Mononuclear cell (primary cell): ENCODE results near the gene DCUN1D4. TPM values are rescaled to one million over a fixed set of nuclear protein-coding genes. Genes with fewer than 3 reads are reported as not detected.

Experiments
- H3K27me3 ChIP-seq: 2 replicates; pipeline ENCODE4 v1.6.0; 2011; ENCODE audit warnings: low read length, control low read depth; ENCODE audit not compliant: insufficient read depth
- H3K4me1 ChIP-seq: 2 replicates; pipeline ENCODE4 v1.5.1; 2011; ENCODE audit warnings: mild to moderate bottlenecking, low read length, control low read depth; ENCODE audit not compliant: insufficient read depth
- H3K4me3 ChIP-seq: 2 replicates; pipeline ENCODE4 v1.5.1; 2011; ENCODE audit warnings: mild to moderate bottlenecking, low read length, moderate library complexity
- H3K9me3 ChIP-seq: 2 replicates; pipeline ENCODE4 v1.5.1; 2011; ENCODE audit warnings: low read depth, mild to moderate bottlenecking, control low read depth, low read length
- total RNA-seq: library from RNA; depleted of rRNA; stranded (reverse); fragments of >200 nt; gene quantifications from one replicate; pipeline ENCODE4 v1.2.3, GENCODE V29; 2012

The DCUN1D4 gene
- total RNA-seq, 1 donor = 55.0 TPM

DNA sequence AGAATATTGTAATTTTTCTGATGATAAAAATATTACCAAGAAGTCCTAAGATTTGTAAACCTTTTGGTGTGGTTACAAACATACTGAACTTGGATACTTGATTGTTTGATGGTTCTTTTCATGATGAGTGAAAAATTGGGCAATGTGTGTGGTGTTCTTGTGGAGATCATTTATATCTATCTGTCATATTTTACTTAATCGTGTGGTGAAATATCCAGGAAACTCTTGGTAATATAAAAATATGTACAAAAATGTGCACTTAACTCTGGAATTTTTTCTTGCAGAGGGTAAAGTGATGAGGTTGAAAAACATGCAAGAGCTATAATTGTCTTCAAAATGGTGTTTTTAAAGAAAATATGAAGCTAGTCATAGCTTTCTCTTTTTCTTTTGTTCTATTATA, 2.8 kb downstream of the DCUN1D4 start:
- Histone ChIP-seq H3K4me1 (peaks cover 24% of the 10 kb centered on the region), H3K9me3 (no peaks in the 10 kb centered on the region), H3K4me3 (no peak overlapping the region), H3K27me3 (no peaks in the 10 kb centered on the region)

DNA sequence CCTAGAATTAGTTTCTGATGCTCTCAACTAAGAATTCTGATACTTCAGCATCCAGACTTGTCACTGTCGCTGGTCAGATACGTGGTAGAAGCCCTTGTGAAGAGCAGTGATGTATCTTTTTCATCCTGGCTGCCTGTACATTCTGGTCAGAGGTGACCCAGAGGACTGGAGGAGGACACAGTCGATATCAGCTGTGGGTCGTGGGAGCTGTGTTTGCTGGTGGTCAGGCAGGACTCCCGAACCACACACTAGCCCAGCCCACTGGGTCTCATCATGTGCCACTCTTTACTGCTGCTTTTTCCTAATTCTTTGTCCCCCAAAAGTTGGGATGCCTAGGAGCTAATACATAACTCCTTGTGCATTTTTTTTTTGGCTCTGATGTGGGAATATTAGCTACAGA, 6.5 kb downstream of the DCUN1D4 start:
- no peaks in the 10 kb centered on the region for H3K9me3 ChIP-seq

DNA sequence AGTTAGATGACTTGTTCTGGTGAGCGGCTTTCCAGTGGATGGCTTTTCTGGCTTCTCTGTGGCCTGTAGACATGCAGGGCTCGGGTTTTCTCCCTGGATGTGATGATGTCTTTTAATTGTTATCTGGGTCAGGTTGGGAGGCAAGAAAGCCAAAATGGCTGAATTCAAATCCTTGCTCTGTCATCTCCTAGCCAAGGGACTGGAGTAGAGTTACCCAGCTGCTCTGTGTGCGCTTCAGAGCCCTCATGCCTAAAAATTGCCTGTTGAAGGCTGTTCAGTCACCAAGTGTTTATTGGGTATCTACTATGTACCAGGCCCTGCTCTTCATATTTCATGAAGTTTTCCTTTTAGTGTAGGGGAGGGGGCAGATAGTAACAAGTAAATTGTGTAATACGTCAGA, 7.3 kb downstream of the DCUN1D4 start:
- Histone ChIP-seq H3K4me1 (peaks cover 11% of the 10 kb centered on the region), H3K27me3 (no peaks in the 10 kb centered on the region), H3K9me3 (no peaks in the 10 kb centered on the region), H3K4me3 (no peak overlapping the region)

More for the DNA sequence above, 6.5 kb downstream of the DCUN1D4 start:
- Histone ChIP-seq H3K27me3 (no peaks in the 10 kb centered on the region), H3K4me1 (peaks cover 19% of the 10 kb centered on the region), H3K4me3 (no peak overlapping the region)

- Histone ChIP-seq H3K4me3 (no peak overlapping the region), H3K4me1 (peaks cover 9% of the 10 kb centered on the region), H3K27me3 (no peaks in the 10 kb centered on the region), H3K9me3 (no peaks in the 10 kb centered on the region)
These were observed 8.4 kb downstream of the DCUN1D4 start for GRCh38 chr4:51851090-51851936.

GRCh38 chr4:51851937-51852290, 9.0 kb downstream of the DCUN1D4 start:
- peaks cover 9% of the 10 kb centered on the region for H3K4me1 ChIP-seq
- H3K9me3 ChIP-seq = no peaks in the 10 kb centered on the region
- H3K4me3 ChIP-seq = no peak overlapping the region
- no peaks in the 10 kb centered on the region for H3K27me3 ChIP-seq

GRCh38 chr4:51853027-51853682, 10.2 kb downstream of the DCUN1D4 start:
- Histone ChIP-seq H3K4me1 (peaks cover 9% of the 10 kb centered on the region), H3K4me3 (no peak overlapping the region), H3K9me3 (no peaks in the 10 kb centered on the region), H3K27me3 (no peaks in the 10 kb centered on the region)

DNA sequence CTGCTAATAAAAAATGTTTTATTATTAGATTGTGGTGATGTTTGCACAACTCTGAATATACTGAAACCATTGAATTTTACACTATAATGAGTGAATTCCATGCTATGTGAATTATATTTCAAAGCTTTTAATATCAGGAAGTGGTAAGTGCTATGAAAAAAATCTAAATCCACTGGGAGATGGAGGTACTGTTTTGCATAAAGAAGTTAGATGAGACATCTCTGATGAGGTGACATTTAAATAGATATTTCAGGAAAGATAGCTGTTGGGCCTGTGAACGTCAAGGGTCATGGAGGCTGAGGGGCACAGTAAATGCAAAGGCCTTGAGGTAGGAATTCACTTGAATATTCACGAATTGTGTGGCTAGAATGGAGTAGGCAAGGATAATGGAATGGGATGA, 12.3 kb downstream of the DCUN1D4 start:
- H3K27me3 ChIP-seq = no peaks in the 10 kb centered on the region
- peaks cover 14% of the 10 kb centered on the region for H3K4me1 ChIP-seq
- H3K9me3 ChIP-seq = no peaks in the 10 kb centered on the region
- H3K4me3 ChIP-seq = no peak overlapping the region

GRCh38 chr4:51855751-51856150, 12.8 kb downstream of the DCUN1D4 start:
- no peaks in the 10 kb centered on the region for H3K9me3 ChIP-seq
- no peaks in the 10 kb centered on the region for H3K27me3 ChIP-seq
- H3K4me3 ChIP-seq = no peak overlapping the region
- H3K4me1 ChIP-seq = peaks cover 11% of the 10 kb centered on the region

GRCh38 chr4:51858605-51859202, 15.8 kb downstream of the DCUN1D4 start:
- H3K9me3 ChIP-seq = no peaks in the 10 kb centered on the region
- H3K4me1 ChIP-seq = peaks cover 6% of the 10 kb centered on the region
- no peak overlapping the region for H3K4me3 ChIP-seq
- H3K27me3 ChIP-seq = no peaks in the 10 kb centered on the region

DNA sequence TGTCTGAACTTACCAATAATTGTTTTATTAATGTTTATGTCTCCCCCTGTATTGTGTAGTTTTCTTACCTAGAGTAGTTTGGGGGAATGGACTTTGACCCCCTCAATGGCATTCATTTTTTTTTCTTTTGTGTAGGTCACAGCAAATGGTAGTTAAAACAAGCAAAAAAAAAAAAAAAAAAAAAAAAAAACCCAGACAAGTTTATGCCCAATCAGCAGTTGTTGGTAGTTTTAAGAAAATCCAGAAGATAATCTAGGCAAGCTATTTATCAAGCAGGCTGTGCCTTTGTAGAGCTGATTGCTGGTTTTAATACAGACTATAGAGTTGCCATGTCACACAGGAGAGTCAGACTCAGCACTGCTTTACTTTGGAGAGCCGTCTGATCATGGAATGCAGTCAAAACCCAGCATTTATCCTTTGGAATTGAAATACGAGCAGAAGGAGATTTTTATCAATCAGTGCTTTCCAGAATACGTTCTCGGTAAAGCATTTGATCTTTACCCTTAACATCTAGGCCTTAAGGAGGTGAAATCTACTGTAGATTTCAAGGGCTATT, 16.6 kb downstream of the DCUN1D4 start:
- Histone ChIP-seq H3K9me3 (no peaks in the 10 kb centered on the region), H3K27me3 (no peaks in the 10 kb centered on the region), H3K4me3 (no peak overlapping the region)

DNA sequence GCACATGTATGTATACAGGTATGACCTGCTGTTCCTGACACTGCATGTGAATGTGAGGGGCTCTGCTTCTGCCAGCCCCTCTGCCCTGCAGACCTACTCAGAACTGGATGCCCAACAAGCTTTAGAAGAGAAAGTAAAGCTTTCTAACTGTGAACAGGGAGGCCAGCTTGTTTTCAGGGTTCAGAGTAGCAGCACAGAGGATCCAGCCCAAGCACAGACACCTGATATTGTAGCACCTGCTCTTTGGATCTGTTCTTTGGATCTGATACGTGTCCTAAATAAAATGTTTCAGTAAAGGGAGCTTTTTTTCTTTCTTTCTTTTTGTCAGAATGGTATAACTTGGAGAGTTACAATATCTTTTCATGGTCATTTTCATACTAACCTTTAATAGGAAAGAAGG, 19.2 kb downstream of the DCUN1D4 start:
- Histone ChIP-seq H3K4me3 (no peak overlapping the region), H3K4me1 (peaks cover 6% of the 10 kb centered on the region), H3K27me3 (no peaks in the 10 kb centered on the region), H3K9me3 (no peaks in the 10 kb centered on the region)

More for the DNA sequence above, 16.6 kb downstream of the DCUN1D4 start:
- H3K4me1 ChIP-seq = peaks cover 6% of the 10 kb centered on the region

DNA sequence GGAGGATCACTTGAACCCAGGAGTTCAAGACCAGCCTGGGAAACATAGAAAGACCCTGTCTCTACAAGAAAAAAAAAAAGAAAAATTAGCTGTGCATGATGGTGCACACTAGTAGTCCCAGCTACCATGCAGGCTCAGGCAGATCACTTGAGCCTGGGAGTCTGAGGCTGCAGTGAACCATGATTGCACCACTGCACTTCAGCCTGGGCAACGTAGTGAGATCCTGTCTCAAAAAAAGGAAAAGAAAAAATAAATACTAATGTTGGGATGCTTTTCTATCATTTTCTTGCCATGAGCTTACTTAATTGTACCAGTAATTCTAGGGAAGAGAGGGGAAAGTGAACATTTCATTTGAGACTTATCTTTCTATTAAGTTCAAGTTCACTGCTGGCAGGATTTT, 19.8 kb downstream of the DCUN1D4 start:
- H3K27me3 ChIP-seq = no peaks in the 10 kb centered on the region
- no peak overlapping the region for H3K4me3 ChIP-seq
- H3K4me1 ChIP-seq = peaks cover 6% of the 10 kb centered on the region
- no peaks in the 10 kb centered on the region for H3K9me3 ChIP-seq

DNA sequence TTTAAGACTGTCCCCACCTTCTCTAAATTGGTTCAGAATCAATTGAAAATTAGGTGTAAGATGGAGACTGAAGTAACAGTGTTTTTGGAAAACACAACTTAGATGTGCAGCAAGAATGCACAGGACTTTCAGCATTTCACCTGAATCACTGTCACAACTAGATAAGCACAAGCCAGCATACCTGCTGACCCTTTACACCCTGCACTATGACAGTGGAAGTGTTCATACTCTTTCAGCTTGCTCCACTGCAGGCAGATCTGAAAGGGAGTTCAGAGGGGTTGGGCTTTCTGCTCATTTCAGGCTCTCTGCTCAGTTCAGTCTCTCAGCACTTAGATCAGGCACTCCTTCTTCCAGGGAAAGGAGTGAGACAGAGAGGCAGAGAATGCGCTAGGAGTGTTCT, 22.8 kb downstream of the DCUN1D4 start:
- no peaks in the 10 kb centered on the region for H3K27me3 ChIP-seq

DNA sequence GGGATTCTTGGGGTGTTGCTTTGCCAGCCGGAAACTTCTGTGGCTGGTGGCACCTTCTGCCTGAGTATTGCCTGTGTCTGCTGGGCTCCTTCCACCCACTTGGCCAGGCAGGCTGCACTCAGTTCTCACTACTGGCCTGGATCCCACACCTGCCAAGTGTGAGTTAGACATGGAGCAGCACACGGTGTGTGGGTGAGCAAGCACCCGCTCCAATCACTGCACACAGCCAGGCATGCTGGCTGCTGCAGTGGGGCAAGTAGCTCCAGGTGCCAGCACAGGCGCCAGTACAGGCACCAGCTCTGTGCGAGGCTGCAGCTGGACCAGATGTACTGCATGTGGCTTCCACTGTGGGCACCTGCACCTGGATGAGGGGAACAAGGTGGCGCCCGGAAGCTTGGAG, 23.9 kb downstream of the DCUN1D4 start:
- Histone ChIP-seq H3K27me3 (no peaks in the 10 kb centered on the region), H3K4me3 (no peak overlapping the region), H3K9me3 (no peaks in the 10 kb centered on the region)

More for the DNA sequence above, 22.8 kb downstream of the DCUN1D4 start:
- Histone ChIP-seq H3K4me1 (no peaks in the 10 kb centered on the region), H3K9me3 (no peaks in the 10 kb centered on the region), H3K4me3 (no peak overlapping the region)

More for the DNA sequence above, 23.9 kb downstream of the DCUN1D4 start:
- H3K4me1 ChIP-seq = no peaks in the 10 kb centered on the region
